CD4-positive, alpha-beta T cell (primary cell): ENCODE measurements around the gene TSPAN7. TPM values are rescaled to one million over a fixed set of nuclear protein-coding genes. Genes with fewer than 3 reads are reported as not detected.

Experiments
- ATAC-seq: fragments of 200-7000 bp; cut with Tn5 transposase; one replicate; pipeline ENCODE4 v1.10.0; 2022; ENCODE audit warnings: mild to moderate bottlenecking; ENCODE audit not compliant: poor library complexity
- CTCF ChIA-PET: fragments of 350-600 bp; sonication (Branson Sonifier 250); formaldehyde crosslinking; loops from one replicate; lab custom pipeline; 2021; ENCODE audit warnings: antibody characterized with exemption, inconsistent platforms; lab: Charles Lee
- POLR2A ChIA-PET: fragments of 350-600 bp; sonication (Branson Sonifier 250); formaldehyde crosslinking; loops from one replicate; lab custom pipeline; 2021; ENCODE audit warnings: antibody characterized with exemption, inconsistent platforms; lab: Charles Lee
- DNase-seq, 14 experiments: peaks; one replicate each; pipeline ENCODE4 v3.0.0-alpha.2; 2013 to 2020; ENCODE audit warnings: mixed read lengths in 2 of 14
- H3K27ac ChIP-seq, 2 donors: one replicate each; pipeline versions ENCODE4 v1.5.1 to v1.7.0; 2013; ENCODE audit warnings: low read length in 2 of 2, low read depth in 1 of 2, mild to moderate bottlenecking in 1 of 2
- H3K27me3 ChIP-seq, 2 experiments: 1 replicate in 1 of 2; 2 replicates in 1 of 2; pipeline versions ENCODE4 v1.6.1 to v1.7.0; 2013; ENCODE audit warnings: low read length in 2 of 2, control low read depth in 1 of 2, mild to moderate bottlenecking in 1 of 2, moderate library complexity in 1 of 2; ENCODE audit not compliant: insufficient read depth in 2 of 2, control insufficient read depth in 1 of 2
- H3K36me3 ChIP-seq: one replicate; pipeline ENCODE4 v1.6.1; 2013; ENCODE audit warnings: low read length, control low read depth; ENCODE audit not compliant: insufficient read depth
- H3K4me1 ChIP-seq: one replicate; pipeline ENCODE4 v1.6.1; 2013; ENCODE audit warnings: low read length, control low read depth; ENCODE audit not compliant: insufficient read depth
- H3K4me3 ChIP-seq: one replicate; pipeline ENCODE4 v1.5.1; 2013; ENCODE audit warnings: mild to moderate bottlenecking, low read length, moderate library complexity
- H3K9me3 ChIP-seq, 2 experiments: 1 replicate in 1 of 2; 2 replicates in 1 of 2; pipeline versions ENCODE4 v1.6.1 to v1.7.0; 2013; ENCODE audit warnings: low read length in 2 of 2, mild to moderate bottlenecking in 2 of 2, control low read depth in 1 of 2, moderate library complexity in 1 of 2; ENCODE audit not compliant: control insufficient read depth in 1 of 2, insufficient read depth in 1 of 2
- H3K27ac Mint-ChIP-seq: one replicate; pipeline ENCODE4 v1.8.0; 2020; ENCODE audit warnings: mixed read lengths
- H3K27me3 Mint-ChIP-seq: one replicate; pipeline ENCODE4 v1.8.0; 2021; ENCODE audit warnings: mixed read lengths
- H3K36me3 Mint-ChIP-seq: one replicate; pipeline ENCODE4 v1.8.0; 2021; ENCODE audit warnings: low read depth, mixed read lengths
- H3K4me1 Mint-ChIP-seq: one replicate; pipeline ENCODE4 v1.8.0; 2021; ENCODE audit warnings: low read depth, mixed read lengths
- H3K4me3 Mint-ChIP-seq: one replicate; pipeline ENCODE4 v1.8.0; 2020; ENCODE audit warnings: mild to moderate bottlenecking, mixed read lengths
- H3K9me3 Mint-ChIP-seq: one replicate; pipeline ENCODE4 v1.8.0; 2020; ENCODE audit warnings: mixed read lengths
- CTCF ChIP-seq: fragments of 200-600 bp; IDR thresholded peaks from one replicate; pipeline ENCODE4 v1.8.0; 2022; ENCODE audit warnings: antibody characterized with exemption, mild to moderate bottlenecking
- intact Hi-C, 2 experiments: fragments of 100-400 bp; cut with DNase I in 1 of 2; cut with micrococcal nuclease in 1 of 2; formaldehyde crosslinking; loops; one replicate each; pipeline versions ENCODE4 v1.15.1 to v1.9.0; 2023 to 2025; cut with DNase I, micrococcal nuclease
- total RNA-seq, 174 experiments: library from RNA in 2 of 174; stranded (reverse) in 2 of 174; gene quantifications; one replicate each; pipeline ENCODE4 v1.2.3 and lab custom pipeline; 2021 to 2026

The TSPAN7 gene
- total RNA-seq, 2 experiments from 2014 or later, result 0.36 TPM; not detected in 1

DNA sequence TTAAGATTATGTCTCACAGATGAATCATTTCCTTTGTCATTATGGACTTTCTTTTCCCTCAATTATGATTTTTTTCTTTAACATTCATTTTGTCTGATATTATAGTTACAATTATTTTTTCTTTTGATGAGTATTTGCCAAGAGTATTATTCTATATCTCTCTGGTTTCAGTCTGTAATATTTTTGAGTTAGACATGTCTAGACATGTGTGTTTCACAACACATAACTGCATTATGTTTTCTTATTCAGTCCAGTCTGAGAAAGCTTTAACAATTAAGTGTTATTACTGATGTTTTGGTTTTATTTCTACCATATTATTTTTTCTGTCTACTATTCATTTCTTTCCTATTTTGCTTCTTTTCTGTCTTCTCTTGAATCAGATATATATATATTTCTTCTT is 131.6 kb downstream of the TSPAN7 start:
- H3K36me3 Mint-ChIP-seq, result no peaks in the 10 kb centered on the region
- ChIA-PET POLR2A (no interaction called here), CTCF (no interaction called here)
- TF ChIP-seq CTCF, result no peak
- no peaks in the 10 kb centered on the region for H3K27me3 Mint-ChIP-seq
- intact Hi-C loops, result no loop called here
- DNase-seq, result no peak
- no peak overlapping the region for H3K27ac Mint-ChIP-seq
- H3K4me3 Mint-ChIP-seq, result no peak overlapping the region
- no peak overlapping the region for H3K4me3 ChIP-seq
- no peaks in the 10 kb centered on the region for H3K9me3 Mint-ChIP-seq
- H3K4me1 Mint-ChIP-seq, result no peaks in the 10 kb centered on the region
- no peaks in the 10 kb centered on the region for H3K9me3 ChIP-seq
- no peak for ATAC-seq
- H3K27me3 ChIP-seq, result no peaks in the 10 kb centered on the region
- H3K36me3 ChIP-seq, result no peaks in the 10 kb centered on the region
- H3K27ac ChIP-seq, result no peak overlapping the region
- no peaks in the 10 kb centered on the region for H3K4me1 ChIP-seq

GRCh38 chrX:38694394-38694793 is 133.1 kb downstream of the TSPAN7 start:
- Mint-ChIP-seq H3K36me3 (no peaks in the 10 kb centered on the region), H3K9me3 (no peaks in the 10 kb centered on the region), H3K4me1 (no peaks in the 10 kb centered on the region), H3K4me3 (no peak overlapping the region), H3K27ac (no peak overlapping the region), H3K27me3 (no peaks in the 10 kb centered on the region)
- POLR2A ChIA-PET, result no interaction called here
- DNase-seq, result no peak
- H3K4me3 ChIP-seq, result no peak overlapping the region
- H3K9me3 ChIP-seq, result no peaks in the 10 kb centered on the region
- no peaks in the 10 kb centered on the region for H3K27me3 ChIP-seq
- CTCF ChIA-PET, result no interaction called here
- intact Hi-C loops, result no loop called here
- TF ChIP-seq CTCF, result no peak
- H3K27ac ChIP-seq, result no peak overlapping the region
- no peaks in the 10 kb centered on the region for H3K36me3 ChIP-seq
- ATAC-seq, result no peak
- no peaks in the 10 kb centered on the region for H3K4me1 ChIP-seq

GRCh38 chrX:38697461-38697860 is 136.1 kb downstream of the TSPAN7 start:
- DNase-seq (no peak), ATAC-seq (no peak)
- intact Hi-C loops, result no loop called here
- H3K27me3 Mint-ChIP-seq, result no peaks in the 10 kb centered on the region
- H3K4me3 ChIP-seq, result no peak overlapping the region
- ChIA-PET CTCF (no interaction called here), POLR2A (no interaction called here)
- no peak overlapping the region for H3K27ac Mint-ChIP-seq
- H3K4me1 Mint-ChIP-seq, result no peaks in the 10 kb centered on the region
- no peak for TF ChIP-seq CTCF
- no peak overlapping the region for H3K27ac ChIP-seq
- no peaks in the 10 kb centered on the region for H3K36me3 Mint-ChIP-seq
- no peak overlapping the region for H3K4me3 Mint-ChIP-seq
- no peaks in the 10 kb centered on the region for H3K4me1 ChIP-seq
- no peaks in the 10 kb centered on the region for H3K9me3 Mint-ChIP-seq
- H3K9me3 ChIP-seq, result no peaks in the 10 kb centered on the region
- H3K27me3 ChIP-seq, result peaks cover 0 to 4% of the 10 kb centered on the region in 2 experiments
- H3K36me3 ChIP-seq, result no peaks in the 10 kb centered on the region
